HG03520 (cell line): ENCODE results near the gene CYP3A5.
"Not testable (repeated sequence)": the region's sequence is repeated elsewhere in the genome, so short reads cannot be mapped to it uniquely, and the experiment has no call there.

ENCODE experiments used
- ATAC-seq: cut with Tn5 transposase; IDR thresholded peaks from one replicate; pipeline ENCODE4 v1.9.1; 2021; ENCODE audit warnings: mild to moderate bottlenecking, moderate library complexity; ENCODE audit not compliant: unreplicated experiment

Gene CYP3A5

DNA sequence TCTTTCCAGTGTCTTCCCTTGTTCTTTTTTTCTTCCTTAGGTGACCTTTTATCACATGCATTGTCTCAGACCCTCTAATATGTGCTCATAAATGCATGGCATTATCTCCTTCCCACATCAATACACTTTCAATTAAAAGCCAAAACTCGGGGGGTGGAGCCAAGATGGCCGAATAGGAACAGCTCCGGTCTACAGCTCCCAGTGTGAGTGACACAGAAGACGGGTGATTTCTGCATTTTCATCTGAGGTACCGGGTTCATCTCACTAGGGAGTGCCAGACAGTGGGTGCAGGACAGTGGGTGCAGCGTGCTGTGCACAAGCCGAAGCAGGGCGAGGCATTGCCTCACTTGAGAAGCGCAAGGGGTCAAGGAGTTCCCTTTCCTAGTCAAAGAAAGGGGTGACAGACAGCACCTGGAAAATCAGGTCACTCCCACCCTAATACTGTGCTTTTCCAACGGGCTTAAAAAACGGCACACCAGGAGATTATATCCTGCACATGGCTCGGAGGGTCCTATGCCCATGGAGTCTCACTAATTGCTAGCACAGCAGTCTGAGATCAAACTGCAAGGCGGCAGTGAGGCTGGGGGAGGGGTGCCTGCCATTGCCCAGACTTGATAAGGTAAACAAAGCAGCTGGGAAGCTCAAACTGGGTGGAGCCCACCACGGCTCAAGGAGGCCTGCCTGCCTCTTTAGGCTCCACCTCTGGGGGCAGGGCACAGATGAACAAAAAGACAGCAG lies 6.2 kb upstream of the CYP3A5 start:
- ATAC-seq, result not testable (repeated sequence)

DNA sequence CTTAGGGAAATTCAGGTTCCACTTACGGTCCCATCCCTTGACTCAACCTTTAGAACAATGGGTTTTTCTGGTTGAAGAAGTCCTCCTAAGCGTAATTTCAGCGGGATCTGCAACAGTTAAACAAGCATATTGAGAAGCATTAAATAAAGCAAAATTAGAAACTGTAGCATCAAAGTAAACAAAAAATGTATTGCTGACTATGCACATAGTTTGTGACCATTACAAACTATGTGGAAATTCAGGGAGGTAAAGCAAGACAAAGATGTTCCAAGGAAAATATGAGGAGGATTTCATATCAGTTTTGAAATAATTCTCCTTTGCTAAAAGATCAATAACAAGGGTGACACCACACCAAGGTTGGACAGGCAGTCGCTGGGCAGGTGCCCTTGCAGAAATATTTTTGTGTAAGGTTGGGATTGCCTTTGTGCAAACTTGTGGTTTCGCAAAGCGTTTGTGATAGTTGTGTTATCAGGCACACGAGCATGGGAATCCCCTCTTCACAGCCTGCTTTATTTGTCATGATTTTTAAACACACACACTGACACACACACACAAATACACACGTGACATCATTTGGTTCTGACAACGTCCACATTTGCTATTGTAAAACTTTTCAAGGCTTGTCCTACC lies 5.4 kb upstream of the CYP3A5 start:
- ATAC-seq, result no peak

GRCh38 chr7:99679032-99679399 lies 780 bp downstream of the CYP3A5 start:
- no peak for ATAC-seq

GRCh38 chr7:99677648-99678045 lies 2.1 kb downstream of the CYP3A5 start:
- ATAC-seq, result no peak

GRCh38 chr7:99677013-99677647 lies 2.7 kb downstream of the CYP3A5 start:
- ATAC-seq, result no peak

GRCh38 chr7:99674995-99675742 lies 4.6 kb downstream of the CYP3A5 start:
- ATAC-seq, result no peak

DNA sequence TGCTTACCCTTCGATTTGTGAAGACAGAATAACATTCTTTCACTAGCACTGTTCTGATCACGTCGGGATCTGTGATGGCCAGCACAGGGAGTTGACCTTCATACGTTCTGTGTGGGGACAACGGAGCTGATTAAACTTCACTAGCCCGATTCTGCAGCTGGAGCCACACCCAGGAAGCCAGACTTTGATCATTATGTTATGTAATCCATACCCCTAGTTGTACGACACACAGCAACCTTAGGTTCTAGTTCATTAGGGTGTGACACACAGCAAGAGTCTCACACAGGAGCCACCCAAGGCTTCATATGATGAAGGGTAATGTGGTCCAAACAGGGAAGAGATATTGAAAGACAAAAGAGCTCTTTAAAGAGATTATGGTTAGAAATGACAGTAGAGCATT lies 7.2 kb downstream of the CYP3A5 start:
- ATAC-seq, result no peak

DNA sequence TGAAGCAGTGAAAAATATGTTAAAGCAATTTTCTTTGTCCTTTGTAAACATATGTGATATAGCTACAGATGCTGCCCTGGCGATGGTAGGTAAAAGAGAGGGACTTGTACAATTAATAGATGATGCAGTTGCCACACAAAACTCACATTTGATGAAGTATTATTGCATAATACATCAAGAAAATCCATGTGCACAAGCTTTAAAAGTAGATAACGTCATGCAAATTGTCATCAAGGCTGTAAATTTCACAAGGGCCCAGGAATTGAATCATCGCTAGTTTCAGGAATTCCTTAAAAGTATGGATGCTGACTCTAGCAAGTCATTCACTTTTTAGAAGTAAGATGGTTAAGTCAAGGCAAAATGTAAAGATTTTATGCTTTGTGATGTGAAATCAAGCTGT lies 10.0 kb downstream of the CYP3A5 start:
- ATAC-seq, result no peak

DNA sequence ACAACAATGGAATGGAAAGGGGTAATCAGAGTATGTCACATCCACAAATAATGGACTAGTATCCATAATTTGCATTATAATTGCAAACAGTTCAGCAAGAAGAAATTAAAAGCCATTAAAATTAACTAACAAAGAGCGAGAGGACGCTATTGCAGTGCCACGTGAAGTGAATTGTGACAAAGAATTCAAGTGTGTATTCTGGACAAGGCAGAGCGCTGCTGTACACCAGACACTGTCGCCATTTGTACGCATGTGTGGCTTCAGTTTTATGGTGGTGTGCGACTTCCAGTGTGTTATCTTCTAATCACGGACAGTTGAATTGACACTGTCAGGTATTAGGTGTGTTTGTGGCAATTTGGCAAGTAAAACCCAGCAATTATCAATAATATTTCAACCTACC lies 11.3 kb downstream of the CYP3A5 start:
- ATAC-seq, result no peak

DNA sequence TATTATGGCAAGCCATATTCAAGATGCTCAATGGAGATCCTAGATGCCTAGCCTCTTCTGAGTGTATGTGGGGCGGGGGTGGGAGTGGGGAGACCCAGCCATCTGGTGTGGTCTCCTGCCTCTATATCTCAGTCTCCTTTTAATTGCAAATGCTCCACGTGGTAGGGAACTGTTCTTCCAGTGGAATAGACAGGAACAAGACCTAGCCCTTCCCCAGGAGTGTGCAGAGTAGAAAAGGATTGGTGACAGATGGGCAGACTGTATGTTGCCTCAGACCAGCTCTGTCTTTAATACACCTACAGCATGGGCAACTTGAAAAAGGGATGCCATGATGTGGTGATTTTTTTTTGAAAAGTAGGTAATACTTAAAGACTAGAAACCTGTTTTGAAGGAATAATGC lies 12.6 kb downstream of the CYP3A5 start:
- ATAC-seq, result no peak

DNA sequence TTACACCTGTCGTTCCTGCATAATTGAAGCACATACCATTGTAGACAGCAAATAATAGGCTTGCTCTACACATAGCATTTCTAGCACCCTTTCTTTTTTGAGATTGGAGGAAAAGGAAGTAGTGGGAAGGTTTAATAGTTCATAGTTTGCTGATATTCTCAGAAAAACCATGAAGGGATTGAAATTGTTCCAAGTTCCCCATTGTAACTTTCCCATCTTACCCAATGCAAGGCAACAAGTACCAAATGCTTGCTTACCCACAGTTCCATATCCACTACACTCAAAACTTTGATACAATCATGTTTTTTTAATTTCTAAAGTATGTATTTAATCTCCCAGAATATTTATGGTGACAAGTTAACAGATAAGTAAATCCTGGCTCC lies 13.8 kb downstream of the CYP3A5 start:
- ATAC-seq, result no peak

- no peak for ATAC-seq
Measured at GRCh38 chr7:99665312-99666012, 14.3 kb downstream of the CYP3A5 start.

GRCh38 chr7:99657879-99658278 lies 21.9 kb downstream of the CYP3A5 start:
- ATAC-seq, result not testable (repeated sequence)

DNA sequence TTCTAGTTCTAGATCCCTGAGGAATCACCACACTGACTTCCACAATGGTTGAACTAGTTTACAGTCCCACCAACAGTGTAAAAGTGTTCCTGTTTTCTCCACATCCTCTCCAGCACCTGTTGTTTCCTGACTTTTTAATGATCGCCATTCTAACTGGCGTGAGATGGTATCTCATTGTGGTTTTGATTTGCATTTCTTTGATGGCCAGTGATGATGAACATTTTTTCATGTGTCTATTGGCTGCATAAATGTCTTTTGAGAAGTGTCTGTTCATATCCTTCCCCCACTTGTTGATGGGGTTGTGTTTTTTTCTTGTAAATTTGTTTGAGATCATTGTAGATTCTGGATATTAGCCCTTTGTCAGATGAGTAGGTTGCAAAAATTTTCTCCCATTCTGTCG lies 25.2 kb downstream of the CYP3A5 start:
- ATAC-seq, result not testable (repeated sequence)

GRCh38 chr7:99653754-99654153 lies 26.0 kb downstream of the CYP3A5 start:
- ATAC-seq, result no peak

- not testable (repeated sequence) for ATAC-seq
Measured at GRCh38 chr7:99653269-99653668, 26.5 kb downstream of the CYP3A5 start.

GRCh38 chr7:99652671-99653070 lies 27.1 kb downstream of the CYP3A5 start:
- ATAC-seq, result no peak

GRCh38 chr7:99651290-99651689 lies 28.5 kb downstream of the CYP3A5 start:
- no peak for ATAC-seq

- ATAC-seq, result no peak
Measured at GRCh38 chr7:99648843-99649242, 31.0 kb downstream of the CYP3A5 start.

- ATAC-seq, result no peak
Measured at GRCh38 chr7:99645590-99645989, 34.2 kb downstream of the CYP3A5 start.

DNA sequence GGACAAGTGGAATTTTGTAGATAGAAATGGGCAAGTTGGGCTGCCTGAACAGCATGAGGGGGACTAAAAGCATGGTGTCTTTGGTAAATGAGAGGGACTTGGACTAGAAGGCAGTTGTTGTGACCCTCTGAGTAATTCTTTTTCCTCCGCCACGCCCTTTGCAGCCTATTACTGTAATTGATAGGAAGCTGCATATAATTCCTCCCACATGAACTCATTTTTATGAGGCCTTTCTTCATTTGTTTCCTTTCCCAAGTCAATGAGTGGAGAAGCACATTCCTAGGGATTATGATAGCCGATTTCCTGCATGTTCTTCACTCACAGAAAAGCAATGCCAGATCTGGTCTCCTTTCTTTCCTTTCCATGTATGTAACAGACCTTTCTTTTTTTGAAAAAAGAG lies 35.4 kb downstream of the CYP3A5 start:
- no peak for ATAC-seq
